CD4-positive, alpha-beta T cell (primary cell): ENCODE measurements around the gene XPR1. TPM values are rescaled to one million over a fixed set of nuclear protein-coding genes. Genes with fewer than 3 reads are reported as not detected.
"Not testable (repeated sequence)": the region's sequence is repeated elsewhere in the genome, so short reads cannot be mapped to it uniquely, and the experiment has no call there.

Experiments used
- ATAC-seq: fragments of 200-7000 bp; cut with Tn5 transposase; one replicate; pipeline ENCODE4 v1.10.0; 2022; ENCODE audit warnings: mild to moderate bottlenecking; ENCODE audit not compliant: poor library complexity
- CTCF ChIA-PET: fragments of 350-600 bp; sonication (Branson Sonifier 250); formaldehyde crosslinking; loops from one replicate; lab custom pipeline; 2021; ENCODE audit warnings: antibody characterized with exemption, inconsistent platforms; lab: Charles Lee
- POLR2A ChIA-PET: fragments of 350-600 bp; sonication (Branson Sonifier 250); formaldehyde crosslinking; loops from one replicate; lab custom pipeline; 2021; ENCODE audit warnings: antibody characterized with exemption, inconsistent platforms; lab: Charles Lee
- DNase-seq, 14 experiments: peaks; one replicate each; pipeline ENCODE4 v3.0.0-alpha.2; 2013 to 2020; ENCODE audit warnings: mixed read lengths in 2 of 14
- H3K27ac ChIP-seq, 2 donors: one replicate each; pipeline versions ENCODE4 v1.5.1 to v1.7.0; 2013; ENCODE audit warnings: low read length in 2 of 2, low read depth in 1 of 2, mild to moderate bottlenecking in 1 of 2
- H3K27me3 ChIP-seq, 2 experiments: 1 replicate in 1 of 2; 2 replicates in 1 of 2; pipeline versions ENCODE4 v1.6.1 to v1.7.0; 2013; ENCODE audit warnings: low read length in 2 of 2, control low read depth in 1 of 2, mild to moderate bottlenecking in 1 of 2, moderate library complexity in 1 of 2; ENCODE audit not compliant: insufficient read depth in 2 of 2, control insufficient read depth in 1 of 2
- H3K36me3 ChIP-seq: one replicate; pipeline ENCODE4 v1.6.1; 2013; ENCODE audit warnings: low read length, control low read depth; ENCODE audit not compliant: insufficient read depth
- H3K4me1 ChIP-seq: one replicate; pipeline ENCODE4 v1.6.1; 2013; ENCODE audit warnings: low read length, control low read depth; ENCODE audit not compliant: insufficient read depth
- H3K4me3 ChIP-seq: one replicate; pipeline ENCODE4 v1.5.1; 2013; ENCODE audit warnings: mild to moderate bottlenecking, low read length, moderate library complexity
- H3K9me3 ChIP-seq, 2 experiments: 1 replicate in 1 of 2; 2 replicates in 1 of 2; pipeline versions ENCODE4 v1.6.1 to v1.7.0; 2013; ENCODE audit warnings: low read length in 2 of 2, mild to moderate bottlenecking in 2 of 2, control low read depth in 1 of 2, moderate library complexity in 1 of 2; ENCODE audit not compliant: control insufficient read depth in 1 of 2, insufficient read depth in 1 of 2
- H3K27ac Mint-ChIP-seq: one replicate; pipeline ENCODE4 v1.8.0; 2020; ENCODE audit warnings: mixed read lengths
- H3K27me3 Mint-ChIP-seq: one replicate; pipeline ENCODE4 v1.8.0; 2021; ENCODE audit warnings: mixed read lengths
- H3K36me3 Mint-ChIP-seq: one replicate; pipeline ENCODE4 v1.8.0; 2021; ENCODE audit warnings: low read depth, mixed read lengths
- H3K4me1 Mint-ChIP-seq: one replicate; pipeline ENCODE4 v1.8.0; 2021; ENCODE audit warnings: low read depth, mixed read lengths
- H3K4me3 Mint-ChIP-seq: one replicate; pipeline ENCODE4 v1.8.0; 2020; ENCODE audit warnings: mild to moderate bottlenecking, mixed read lengths
- H3K9me3 Mint-ChIP-seq: one replicate; pipeline ENCODE4 v1.8.0; 2020; ENCODE audit warnings: mixed read lengths
- intact Hi-C, 2 experiments: fragments of 100-400 bp; cut with DNase I in 1 of 2; cut with micrococcal nuclease in 1 of 2; formaldehyde crosslinking; loops; one replicate each; pipeline versions ENCODE4 v1.15.1 to v1.9.0; 2023 to 2025; cut with DNase I, micrococcal nuclease
- total RNA-seq, 174 experiments: library from RNA in 2 of 174; stranded (reverse) in 2 of 174; gene quantifications; one replicate each; pipeline ENCODE4 v1.2.3 and lab custom pipeline; 2021 to 2026
- TF ChIP-seq, protein P1 (sequence below): fragments of 200-600 bp; IDR thresholded peaks from one replicate; pipeline ENCODE4 v1.8.0; 2022; ENCODE audit warnings: antibody characterized with exemption, mild to moderate bottlenecking

The XPR1 gene
- total RNA-seq, 2 experiments from 2014 or later, result 13.7 TPM

DNA sequence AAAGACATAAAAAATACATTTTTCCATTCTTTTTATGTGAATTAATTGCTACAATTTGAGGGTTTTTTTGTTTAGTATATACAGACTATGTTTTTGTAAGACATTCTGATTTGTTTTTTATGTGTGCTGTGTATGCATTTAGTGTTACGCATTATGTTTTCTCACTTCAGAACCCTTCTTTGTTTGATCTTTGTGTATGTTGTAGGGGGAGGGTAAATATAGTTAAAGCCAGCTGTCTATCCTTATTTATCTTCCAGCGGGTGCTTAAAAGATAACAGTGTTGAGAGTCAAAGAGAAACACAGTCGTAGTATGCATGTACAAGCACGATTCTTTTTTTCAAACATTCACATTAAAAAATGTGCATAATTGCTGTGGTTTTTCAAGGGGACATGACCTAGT lies 183.4 kb downstream of the XPR1 start:
- Mint-ChIP-seq H3K9me3 (no peaks in the 10 kb centered on the region), H3K36me3 (peaks cover 53% of the 10 kb centered on the region), H3K4me3 (no peak overlapping the region), H3K4me1 (peaks cover 8% of the 10 kb centered on the region), H3K27ac (no peak overlapping the region), H3K27me3 (no peaks in the 10 kb centered on the region)
- no peak overlapping the region for H3K4me3 ChIP-seq
- H3K27ac ChIP-seq, result no peak overlapping the region
- ATAC-seq (no peak), DNase-seq (no peak)
- POLR2A ChIA-PET, result no interaction called here
- CTCF ChIA-PET, result no interaction called here
- TF ChIP-seq, protein P1, sequence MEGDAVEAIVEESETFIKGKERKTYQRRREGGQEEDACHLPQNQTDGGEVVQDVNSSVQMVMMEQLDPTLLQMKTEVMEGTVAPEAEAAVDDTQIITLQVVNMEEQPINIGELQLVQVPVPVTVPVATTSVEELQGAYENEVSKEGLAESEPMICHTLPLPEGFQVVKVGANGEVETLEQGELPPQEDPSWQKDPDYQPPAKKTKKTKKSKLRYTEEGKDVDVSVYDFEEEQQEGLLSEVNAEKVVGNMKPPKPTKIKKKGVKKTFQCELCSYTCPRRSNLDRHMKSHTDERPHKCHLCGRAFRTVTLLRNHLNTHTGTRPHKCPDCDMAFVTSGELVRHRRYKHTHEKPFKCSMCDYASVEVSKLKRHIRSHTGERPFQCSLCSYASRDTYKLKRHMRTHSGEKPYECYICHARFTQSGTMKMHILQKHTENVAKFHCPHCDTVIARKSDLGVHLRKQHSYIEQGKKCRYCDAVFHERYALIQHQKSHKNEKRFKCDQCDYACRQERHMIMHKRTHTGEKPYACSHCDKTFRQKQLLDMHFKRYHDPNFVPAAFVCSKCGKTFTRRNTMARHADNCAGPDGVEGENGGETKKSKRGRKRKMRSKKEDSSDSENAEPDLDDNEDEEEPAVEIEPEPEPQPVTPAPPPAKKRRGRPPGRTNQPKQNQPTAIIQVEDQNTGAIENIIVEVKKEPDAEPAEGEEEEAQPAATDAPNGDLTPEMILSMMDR, result no peak
- intact Hi-C loops, result no loop called here
- H3K9me3 ChIP-seq, result no peaks in the 10 kb centered on the region
- H3K27me3 ChIP-seq, result no peaks in the 10 kb centered on the region
- H3K36me3 ChIP-seq, result peaks cover 8% of the 10 kb centered on the region
- no peaks in the 10 kb centered on the region for H3K4me1 ChIP-seq

DNA sequence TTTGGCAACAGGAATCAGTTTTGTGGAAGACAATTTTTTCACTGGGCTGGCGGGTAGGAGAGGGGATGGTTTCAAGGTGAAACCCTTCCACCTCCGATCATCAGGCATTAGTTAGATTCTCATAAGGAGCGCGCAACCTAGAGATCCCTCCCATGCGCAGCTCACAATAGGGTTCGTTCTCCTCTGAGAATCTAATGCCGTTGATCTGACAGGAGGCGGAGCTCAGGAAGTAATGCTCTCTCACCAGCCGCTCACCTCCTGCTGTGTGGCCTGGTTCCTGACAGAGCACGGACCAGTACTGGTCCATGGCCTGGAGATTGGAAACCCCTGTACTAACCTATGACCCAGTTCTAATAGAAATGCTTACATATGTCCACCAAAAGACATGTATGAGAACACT lies 184.3 kb downstream of the XPR1 start:
- no peak for ATAC-seq
- Histone ChIP-seq H3K4me1 (no peaks in the 10 kb centered on the region), H3K4me3 (no peak overlapping the region), H3K27me3 (no peaks in the 10 kb centered on the region), H3K9me3 (no peaks in the 10 kb centered on the region), H3K27ac (no peak overlapping the region), H3K36me3 (peaks cover 8% of the 10 kb centered on the region)
- no peak overlapping the region for H3K27ac Mint-ChIP-seq
- peaks cover 8% of the 10 kb centered on the region for H3K4me1 Mint-ChIP-seq
- no peaks in the 10 kb centered on the region for H3K27me3 Mint-ChIP-seq
- intact Hi-C loops, result no loop called here
- peaks cover 62% of the 10 kb centered on the region for H3K36me3 Mint-ChIP-seq
- H3K9me3 Mint-ChIP-seq, result no peaks in the 10 kb centered on the region
- CTCF ChIA-PET, result no interaction called here
- DNase-seq, result no peak
- TF ChIP-seq, protein P1, result no peak
- POLR2A ChIA-PET, result no interaction called here
- no peak overlapping the region for H3K4me3 Mint-ChIP-seq

DNA sequence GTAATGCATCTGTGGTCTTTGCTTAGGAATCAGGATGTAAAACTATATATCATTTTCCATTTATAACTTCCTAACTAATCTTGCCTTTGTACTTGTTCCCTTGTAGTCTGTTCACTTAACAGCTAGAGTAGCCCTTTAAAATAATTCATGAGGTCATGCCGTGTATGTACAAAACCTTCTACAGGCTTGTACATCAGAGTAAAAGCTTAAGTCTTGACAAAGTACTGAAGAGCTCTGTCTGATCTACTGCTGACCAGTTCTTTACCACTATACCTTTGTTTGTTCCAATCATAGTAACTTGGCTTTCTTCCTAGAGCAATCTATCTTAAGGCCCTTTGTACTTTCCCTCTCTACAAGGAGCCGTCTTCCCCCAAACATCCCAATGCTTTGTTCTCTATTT lies 190.1 kb downstream of the XPR1 start:
- TF ChIP-seq, protein P1, result no peak
- POLR2A ChIA-PET, result no interaction called here
- H3K36me3 Mint-ChIP-seq, result peaks cover 62% of the 10 kb centered on the region

DNA sequence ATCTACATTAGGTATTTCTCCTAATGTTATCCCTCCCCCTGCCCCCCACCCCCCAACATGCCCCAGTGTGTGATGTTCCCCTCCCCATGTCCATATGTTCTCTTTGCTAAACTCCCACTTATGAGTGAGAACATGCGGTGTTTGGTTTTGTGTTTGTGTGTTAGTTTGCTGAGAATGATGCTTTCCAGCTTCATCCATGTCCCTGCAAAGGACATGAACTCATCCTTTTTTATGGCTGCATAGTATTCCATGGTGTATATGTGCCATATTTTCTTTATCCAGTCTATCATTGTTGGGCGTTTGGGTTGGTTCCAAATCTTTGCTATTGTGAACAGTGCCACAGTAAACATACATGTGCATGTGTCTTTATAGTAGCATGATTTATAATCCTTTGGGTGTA lies 199.7 kb downstream of the XPR1 start:
- H3K27me3 ChIP-seq, H3K4me3 ChIP-seq, intact Hi-C loops, H3K27ac ChIP-seq, H3K4me1 ChIP-seq, ATAC-seq, H3K27ac Mint-ChIP-seq, DNase-seq, H3K9me3 Mint-ChIP-seq, H3K27me3 Mint-ChIP-seq, POLR2A ChIA-PET, H3K4me3 Mint-ChIP-seq, H3K4me1 Mint-ChIP-seq, CTCF ChIA-PET: not testable (repeated sequence)
- peaks cover 0 to 14% of the 10 kb centered on the region in 2 experiments for H3K9me3 ChIP-seq
- peaks cover 18% of the 10 kb centered on the region for H3K36me3 ChIP-seq
- peaks cover 89% of the 10 kb centered on the region for H3K36me3 Mint-ChIP-seq

More for the DNA sequence above, 190.1 kb downstream of the XPR1 start:
- Histone ChIP-seq H3K4me3 (no peak overlapping the region), H3K36me3 (peaks cover 11% of the 10 kb centered on the region), H3K27me3 (no peaks in the 10 kb centered on the region), H3K27ac (no peak overlapping the region), H3K4me1 (no peaks in the 10 kb centered on the region), H3K9me3 (no peaks in the 10 kb centered on the region)
- Mint-ChIP-seq H3K27ac (no peak overlapping the region), H3K4me3 (no peak overlapping the region), H3K9me3 (no peaks in the 10 kb centered on the region), H3K4me1 (no peaks in the 10 kb centered on the region), H3K27me3 (no peaks in the 10 kb centered on the region)
- CTCF ChIA-PET, result no interaction called here
- intact Hi-C loops, result no loop called here
- ATAC-seq (no peak), DNase-seq (no peak)

DNA sequence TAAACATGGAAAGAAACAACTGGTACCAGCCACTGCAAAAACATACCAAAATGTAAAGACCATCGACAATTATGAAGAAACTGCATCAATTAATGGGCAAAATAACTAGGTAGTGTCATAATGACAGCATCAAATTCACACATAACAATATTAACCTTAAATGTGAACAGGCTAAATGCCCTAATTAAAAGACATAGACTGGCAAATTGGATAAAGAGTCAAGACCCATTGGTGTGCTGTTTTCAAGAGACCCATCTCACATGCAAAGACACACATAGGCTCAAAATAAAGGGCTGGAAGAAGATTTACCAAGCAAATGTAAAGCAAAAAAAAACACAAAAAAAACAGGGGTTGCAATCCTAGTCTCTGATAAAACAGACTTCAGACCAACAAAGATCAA lies 201.4 kb downstream of the XPR1 start:
- H3K27ac ChIP-seq, POLR2A ChIA-PET, intact Hi-C loops, H3K4me1 ChIP-seq, H3K9me3 Mint-ChIP-seq, H3K4me3 ChIP-seq, H3K4me1 Mint-ChIP-seq, H3K27ac Mint-ChIP-seq, CTCF ChIA-PET, ATAC-seq, H3K4me3 Mint-ChIP-seq, H3K27me3 Mint-ChIP-seq, H3K27me3 ChIP-seq, DNase-seq: not testable (repeated sequence)
- Histone ChIP-seq H3K36me3 (peaks cover 16% of the 10 kb centered on the region), H3K9me3 (peaks cover 0 to 14% of the 10 kb centered on the region in 2 experiments)
- peaks cover 97% of the 10 kb centered on the region for H3K36me3 Mint-ChIP-seq
